Measurements from ENCODE around the gene PITPNM1.
A peak's percentile ranks its signal among the peaks of the same experiment; 100 is the strongest.

The PITPNM1 gene

GRCh38 chr11:67453816-67454732 is 51.1 kb downstream of the PITPNM1 start:
- Mint-ChIP-seq H3K27me3 (no peaks in the 10 kb centered on the region), H3K9me3 (no peaks in the 10 kb centered on the region), H3K27ac (no peak overlapping the region), H3K4me1 (ENCODE audit: low read depth in 2 of 2) (peaks cover 7 to 14% of the 10 kb centered on the region in 2 donors), H3K4me3 (no peak overlapping the region), H3K36me3 (ENCODE audit: insufficient read depth) (peaks cover 2% of the 10 kb centered on the region)
- ATAC-seq (replicated peaks) (no peak), DNase-seq (no peak)

- Mint-ChIP-seq H3K4me1 (ENCODE audit: low read depth in 2 of 2) (peaks cover 18 to 21% of the 10 kb centered on the region in 2 donors), H3K9me3 (no peaks in the 10 kb centered on the region), H3K4me3 (no peak within 1 kb of the TSS), H3K27me3 (no peaks in the 10 kb centered on the region), H3K36me3 (ENCODE audit: insufficient read depth) (peaks cover 2% of the 10 kb centered on the region), H3K27ac (peak within 1 kb of the TSS in 1 of 2 donors; percentile 46)
- DNase-seq (no peak), ATAC-seq (replicated peaks) (no peak)
These were observed 52.8 kb downstream of the PITPNM1 start, which contains the start of gene GPR152 for GRCh38 chr11:67452141-67452952. Gene GPR152, minus strand, starts transcription at chr11:67452729. Its CDS starts 5 bp downstream, at chr11:67452724.

- no peaks in the 10 kb centered on the region for H3K27me3 Mint-ChIP-seq
- peaks cover 22% of the 10 kb centered on the region in 2 donors for H3K4me1 Mint-ChIP-seq (ENCODE audit: low read depth in 2 of 2)
- H3K27ac Mint-ChIP-seq = peak overlapping the region in 1 of 2 donors; percentile 46
- H3K9me3 Mint-ChIP-seq = no peaks in the 10 kb centered on the region
- no peak overlapping the region for H3K4me3 Mint-ChIP-seq
- DNase-seq (no peak), ATAC-seq (replicated peaks) (no peak)
- H3K36me3 Mint-ChIP-seq (ENCODE audit: insufficient read depth) = peaks cover 2% of the 10 kb centered on the region
These were observed 53.5 kb downstream of the PITPNM1 start for GRCh38 chr11:67451658-67451976.

- DNase-seq (no peak), ATAC-seq (replicated peaks) (no peak)
- Mint-ChIP-seq H3K4me3 (no peak overlapping the region), H3K4me1 (ENCODE audit: low read depth in 2 of 2) (peaks cover 26 to 28% of the 10 kb centered on the region in 2 donors), H3K27me3 (no peaks in the 10 kb centered on the region), H3K27ac (peak overlapping the region in 1 of 2 donors; percentile 46), H3K9me3 (no peaks in the 10 kb centered on the region), H3K36me3 (ENCODE audit: insufficient read depth) (peaks cover 8% of the 10 kb centered on the region)
These were observed 54.1 kb downstream of the PITPNM1 start for GRCh38 chr11:67450796-67451657.

GRCh38 chr11:67449116-67449844 is 55.9 kb downstream of the PITPNM1 start:
- Mint-ChIP-seq H3K36me3 (ENCODE audit: insufficient read depth) (peaks cover 18% of the 10 kb centered on the region), H3K4me3 (peak overlapping the region in 1 of 2 donors; percentile 17), H3K27ac (peak overlapping the region; percentile 33 to 79), H3K4me1 (ENCODE audit: low read depth in 2 of 2) (peaks cover 40 to 45% of the 10 kb centered on the region in 2 donors), H3K9me3 (no peaks in the 10 kb centered on the region), H3K27me3 (no peaks in the 10 kb centered on the region)
- ATAC-seq (replicated peaks) (no peak), DNase-seq (no peak)

GRCh38 chr11:67448220-67448609 is 56.9 kb downstream of the PITPNM1 start:
- H3K4me3 Mint-ChIP-seq = no peak overlapping the region
- peaks cover 44 to 52% of the 10 kb centered on the region in 2 donors for H3K4me1 Mint-ChIP-seq (ENCODE audit: low read depth in 2 of 2)
- peak overlapping the region in 1 of 2 donors; percentile 99 for H3K27ac Mint-ChIP-seq
- no peaks in the 10 kb centered on the region for H3K27me3 Mint-ChIP-seq
- peaks cover 25% of the 10 kb centered on the region for H3K36me3 Mint-ChIP-seq (ENCODE audit: insufficient read depth)
- DNase-seq (no peak), ATAC-seq (replicated peaks) (no peak)
- no peaks in the 10 kb centered on the region for H3K9me3 Mint-ChIP-seq

GRCh38 chr11:67445515-67445914 is 59.6 kb downstream of the PITPNM1 start:
- peak overlapping the region; percentile 97 to 99 for H3K27ac Mint-ChIP-seq
- DNase-seq = no peak
- H3K9me3 Mint-ChIP-seq = no peaks in the 10 kb centered on the region
- peaks cover 63 to 64% of the 10 kb centered on the region in 2 donors for H3K4me1 Mint-ChIP-seq (ENCODE audit: low read depth in 2 of 2)
- H3K4me3 Mint-ChIP-seq = peak overlapping the region; percentile 79 to 85
- H3K27me3 Mint-ChIP-seq = no peaks in the 10 kb centered on the region
- peaks cover 36% of the 10 kb centered on the region for H3K36me3 Mint-ChIP-seq (ENCODE audit: insufficient read depth)
- ATAC-seq (replicated peaks) = no peak

GRCh38 chr11:67442504-67443404 is 62.4 kb downstream of the PITPNM1 start:
- peak overlapping the region; percentile 92 to 97 for H3K27ac Mint-ChIP-seq
- peaks cover 71 to 73% of the 10 kb centered on the region in 2 donors for H3K4me1 Mint-ChIP-seq (ENCODE audit: low read depth in 2 of 2)
- DNase-seq (no peak), ATAC-seq (replicated peaks) (no peak)
- H3K4me3 Mint-ChIP-seq = peak overlapping the region; percentile 76 to 79
- no peaks in the 10 kb centered on the region for H3K27me3 Mint-ChIP-seq
- no peaks in the 10 kb centered on the region for H3K9me3 Mint-ChIP-seq
- H3K36me3 Mint-ChIP-seq (ENCODE audit: insufficient read depth) = peaks cover 50% of the 10 kb centered on the region
